LNCAP (cell line): Measurements from ENCODE around the gene NRN1L.

ENCODE experiments used
- TF ChIP-seq, protein P1 (sequence below): fragments of 450-650 bp; IDR thresholded peaks from 2 replicates; pipeline ENCODE4 v1.5.1; 2017; ENCODE audit warnings: mild to moderate bottlenecking

The NRN1L gene

DNA sequence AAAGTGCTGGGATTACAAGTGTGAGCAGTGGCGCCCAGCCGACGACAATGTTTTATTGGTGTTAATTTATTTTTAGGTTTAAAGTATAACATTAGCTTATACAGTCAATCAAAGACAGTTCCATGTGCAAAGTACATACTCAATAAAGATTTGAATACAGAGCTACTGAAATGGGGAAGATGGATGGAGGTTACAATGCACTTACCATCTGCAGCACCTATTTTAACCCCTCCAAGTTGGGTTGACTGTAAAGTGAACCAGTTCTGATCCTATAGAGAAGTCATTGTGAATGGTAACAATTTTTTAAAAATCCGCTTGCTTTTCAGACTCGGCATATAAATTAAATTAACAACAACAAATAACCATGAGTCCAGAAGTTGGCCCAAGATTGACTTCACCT, 7.7 kb downstream of the NRN1L start:
- TF ChIP-seq, protein P1, sequence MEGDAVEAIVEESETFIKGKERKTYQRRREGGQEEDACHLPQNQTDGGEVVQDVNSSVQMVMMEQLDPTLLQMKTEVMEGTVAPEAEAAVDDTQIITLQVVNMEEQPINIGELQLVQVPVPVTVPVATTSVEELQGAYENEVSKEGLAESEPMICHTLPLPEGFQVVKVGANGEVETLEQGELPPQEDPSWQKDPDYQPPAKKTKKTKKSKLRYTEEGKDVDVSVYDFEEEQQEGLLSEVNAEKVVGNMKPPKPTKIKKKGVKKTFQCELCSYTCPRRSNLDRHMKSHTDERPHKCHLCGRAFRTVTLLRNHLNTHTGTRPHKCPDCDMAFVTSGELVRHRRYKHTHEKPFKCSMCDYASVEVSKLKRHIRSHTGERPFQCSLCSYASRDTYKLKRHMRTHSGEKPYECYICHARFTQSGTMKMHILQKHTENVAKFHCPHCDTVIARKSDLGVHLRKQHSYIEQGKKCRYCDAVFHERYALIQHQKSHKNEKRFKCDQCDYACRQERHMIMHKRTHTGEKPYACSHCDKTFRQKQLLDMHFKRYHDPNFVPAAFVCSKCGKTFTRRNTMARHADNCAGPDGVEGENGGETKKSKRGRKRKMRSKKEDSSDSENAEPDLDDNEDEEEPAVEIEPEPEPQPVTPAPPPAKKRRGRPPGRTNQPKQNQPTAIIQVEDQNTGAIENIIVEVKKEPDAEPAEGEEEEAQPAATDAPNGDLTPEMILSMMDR: no peak

DNA sequence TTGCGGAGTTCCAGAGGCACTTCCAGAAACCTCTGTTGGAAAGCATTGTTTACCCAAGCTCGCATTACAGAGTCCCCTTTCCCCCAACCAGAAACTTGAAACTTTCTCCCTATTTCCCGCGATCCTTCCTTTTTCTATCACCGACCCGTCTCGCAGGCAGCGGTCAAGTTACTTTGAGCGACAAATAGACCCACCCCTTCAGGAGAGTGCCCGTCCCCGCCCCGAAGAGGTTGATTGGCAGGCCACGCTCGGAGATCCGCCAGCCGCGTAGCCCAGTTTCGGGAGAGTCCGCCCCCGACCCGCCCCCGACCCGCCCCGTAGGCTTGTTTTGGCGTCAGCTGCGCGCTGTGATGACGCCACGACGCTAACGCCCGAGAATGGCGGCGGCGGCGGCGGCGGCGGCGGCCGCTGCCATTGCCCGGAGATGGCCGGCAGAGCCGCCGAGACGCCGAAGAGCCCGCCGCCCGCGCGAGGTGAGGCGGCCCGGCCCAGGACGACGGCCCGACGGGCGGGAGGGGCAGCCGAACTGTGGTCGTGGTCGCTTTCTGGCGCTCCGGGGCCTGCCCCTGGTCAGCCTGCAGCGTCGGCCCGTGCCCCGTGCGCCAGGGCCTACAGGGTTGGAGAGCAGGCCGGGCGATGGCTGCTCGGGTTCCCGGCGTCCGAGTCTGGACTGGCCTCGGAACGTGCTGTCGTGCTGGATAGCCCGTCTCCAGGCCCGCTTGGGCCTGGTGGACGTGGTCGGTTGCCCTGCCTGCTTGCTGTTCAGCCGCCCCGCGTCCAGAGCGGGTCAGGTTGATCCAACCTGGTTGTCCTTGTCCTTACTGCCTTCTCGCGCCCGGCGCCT, 8.4 kb downstream of the NRN1L start, which contains the start of gene PSKH1:
Gene PSKH1, plus strand, starts transcription at position 356 of the 844 bp plus-strand sequence. CDS start 15,496 bp downstream, outside the sequence.
- TF ChIP-seq, protein P1: no peak

DNA sequence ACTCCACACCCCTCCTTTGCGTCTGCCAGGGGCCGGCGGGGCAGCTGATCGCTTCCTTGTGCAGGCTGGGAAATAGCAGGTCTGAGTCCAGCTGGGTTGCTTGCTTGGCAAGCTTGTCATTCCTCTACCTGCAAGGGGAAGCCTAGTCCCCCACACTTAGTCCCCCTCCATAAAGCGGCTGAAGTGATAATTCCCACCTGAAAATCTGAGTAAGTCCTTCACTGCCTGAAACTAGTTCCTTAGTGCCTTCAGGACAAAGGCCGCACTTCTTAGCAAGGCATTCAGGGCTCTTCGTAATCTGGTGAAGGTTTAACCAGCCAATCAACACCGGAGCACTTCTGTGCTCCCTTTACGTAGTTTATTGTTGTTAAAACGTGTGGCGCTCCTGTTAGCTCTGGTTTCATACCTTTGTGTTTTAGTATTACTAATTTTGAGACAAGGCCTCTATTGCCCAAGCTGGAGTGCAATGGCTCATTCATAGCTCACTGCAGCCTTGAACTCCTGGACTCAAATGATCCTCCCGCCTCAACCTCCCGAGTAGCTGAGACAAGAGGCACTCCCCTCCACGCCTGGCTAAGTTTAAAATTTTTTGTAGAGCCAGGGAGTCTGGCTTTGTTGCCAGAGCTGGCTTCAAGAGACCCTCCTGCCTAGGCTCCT, 9.2 kb downstream of the NRN1L start:
- TF ChIP-seq, protein P1: no peak

DNA sequence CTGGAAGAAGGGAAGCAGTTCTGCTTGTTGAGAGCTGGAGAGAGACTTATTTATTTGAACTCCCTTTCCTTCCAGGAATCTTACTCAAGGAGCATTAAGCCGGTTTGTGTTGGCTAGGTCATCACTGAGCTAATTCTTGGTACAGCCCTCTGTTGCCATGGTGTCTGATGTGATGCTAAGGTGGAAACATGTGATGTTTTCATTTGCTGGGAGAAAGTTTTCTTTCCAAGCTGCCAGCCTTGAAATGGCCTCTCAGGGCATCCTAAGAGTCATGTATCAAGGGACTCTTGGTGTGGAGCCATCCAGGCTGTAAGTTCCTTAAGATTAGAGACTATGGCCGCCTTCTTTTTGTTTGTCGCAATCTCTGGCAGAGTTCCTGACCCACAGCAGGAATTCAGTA, 12.5 kb downstream of the NRN1L start:
- TF ChIP-seq, protein P1: no peak

DNA sequence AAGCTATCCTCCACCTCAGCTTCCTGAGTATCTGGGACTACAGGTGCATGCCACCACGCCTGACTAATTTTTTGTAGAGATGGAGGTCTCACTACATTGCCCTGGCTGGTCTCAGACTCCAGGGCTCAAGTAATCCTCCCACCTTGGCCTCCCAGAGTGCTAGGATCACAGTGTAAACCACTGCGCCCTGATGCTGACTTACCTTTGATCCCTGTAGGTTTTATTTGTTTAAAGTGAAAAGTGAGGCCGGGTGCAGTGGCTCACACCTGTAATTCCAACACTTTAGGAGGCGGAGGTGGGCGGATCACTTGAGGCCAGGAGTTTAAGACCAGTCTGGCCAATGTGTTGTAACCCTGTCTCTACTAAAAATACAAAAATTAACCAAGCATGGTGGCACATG, 17.0 kb downstream of the NRN1L start:
- TF ChIP-seq, protein P1: no peak

DNA sequence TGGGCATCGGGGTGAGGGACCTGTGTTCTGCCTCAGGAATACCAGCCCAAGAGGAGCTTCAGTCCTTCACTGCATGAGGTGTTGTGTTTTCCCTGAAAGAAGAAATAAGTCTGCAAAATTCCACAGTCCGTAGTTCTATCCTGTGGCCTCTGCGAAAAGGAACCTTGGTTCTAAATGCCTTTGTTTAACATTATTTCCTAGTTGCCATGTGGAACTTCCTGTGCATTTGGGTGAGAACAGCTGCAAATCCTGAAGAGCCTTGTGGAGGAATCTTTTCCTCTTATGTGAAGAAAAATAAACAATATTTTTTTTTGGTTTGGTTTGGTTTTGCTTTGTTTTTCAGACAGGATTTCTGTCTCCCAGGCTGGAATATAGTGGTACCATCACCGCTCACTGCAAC, 18.1 kb downstream of the NRN1L start:
- TF ChIP-seq, protein P1: no peak

DNA sequence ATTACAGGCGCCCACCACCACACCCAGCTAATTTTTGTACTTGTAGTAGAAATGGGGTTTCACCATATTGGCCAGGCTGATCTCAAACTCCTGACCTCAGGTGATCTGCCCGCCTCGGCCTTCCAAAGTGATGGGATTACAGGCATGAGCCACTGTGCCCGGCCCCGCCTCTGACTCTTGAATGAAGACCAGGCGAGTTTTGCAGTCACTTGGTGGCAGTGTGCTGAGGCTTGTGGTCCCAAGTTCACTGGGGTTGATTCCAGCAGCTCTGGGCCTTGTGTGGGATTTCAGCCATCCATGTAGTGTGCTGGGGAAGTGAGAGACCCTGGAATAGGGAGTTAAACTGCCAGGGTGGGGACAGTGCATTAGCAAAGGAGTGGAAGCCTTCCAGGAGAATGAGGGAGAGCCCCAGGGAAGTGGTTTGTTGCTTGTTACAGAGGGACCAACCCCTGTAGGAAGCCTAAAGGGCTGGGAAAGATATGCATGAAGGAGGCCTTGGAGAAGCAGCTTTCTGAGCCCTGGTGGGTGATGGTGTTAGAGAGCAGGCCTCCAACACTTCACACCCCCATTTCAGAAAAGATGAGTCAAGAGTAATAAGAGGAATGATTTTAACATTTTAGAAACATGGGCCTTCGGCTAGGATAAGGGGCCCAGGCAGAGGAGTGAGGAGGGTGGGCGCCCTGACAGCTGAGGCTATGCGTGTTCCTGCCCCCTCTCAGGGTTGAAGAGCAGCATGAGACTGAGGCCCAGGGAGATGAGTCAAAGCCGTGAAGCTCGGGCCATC, 22.9 kb downstream of the NRN1L start:
- TF ChIP-seq, protein P1: no peak
